ENCODE results near the gene PLXDC2.
A peak's percentile ranks its signal among the peaks of the same experiment; 100 is the strongest.

PLXDC2 gene

DNA sequence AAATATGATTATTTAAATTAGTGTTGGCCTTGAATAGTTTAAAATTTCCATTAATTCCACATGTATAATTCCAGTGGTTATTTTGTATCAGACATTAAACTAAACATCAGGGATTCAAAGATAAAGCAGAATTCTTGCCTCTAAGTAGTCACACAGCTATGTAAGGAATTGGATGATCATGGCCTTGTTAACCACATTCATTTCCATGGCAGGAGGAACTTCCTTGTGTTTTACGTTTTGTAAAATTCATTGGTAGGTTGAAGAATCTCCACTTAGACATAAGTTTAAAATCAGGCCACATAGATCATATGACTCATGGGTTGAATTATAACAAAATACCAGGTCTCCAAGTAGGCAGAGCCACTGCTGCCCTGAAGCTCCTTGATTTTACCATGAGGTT, 289.7 kb downstream of the PLXDC2 start:
- DNase-seq (ENCODE audit: low spot score): peak; percentile 80
- FAIRE-seq: peak; percentile 96

DNA sequence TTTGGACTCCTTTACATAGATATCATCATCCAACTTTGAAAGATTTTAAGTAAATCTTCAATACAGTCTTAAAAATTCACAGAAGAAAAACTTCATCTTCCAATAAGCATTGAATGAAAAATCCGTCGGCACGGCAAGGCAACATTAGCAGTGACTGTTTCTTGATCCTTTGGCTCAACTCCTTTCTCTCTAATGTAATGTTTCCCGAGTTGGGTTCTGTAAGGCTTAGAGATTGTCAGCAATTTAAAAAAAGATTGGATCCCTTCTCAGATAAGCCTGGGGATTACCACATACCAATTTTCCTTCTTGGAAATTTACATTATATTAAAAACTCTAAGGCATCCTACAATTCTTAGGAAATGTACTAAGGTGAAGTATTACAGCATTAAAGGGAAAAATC, 291.8 kb downstream of the PLXDC2 start:
- FAIRE-seq (no peak), DNase-seq (ENCODE audit: low spot score) (no peak)

DNA sequence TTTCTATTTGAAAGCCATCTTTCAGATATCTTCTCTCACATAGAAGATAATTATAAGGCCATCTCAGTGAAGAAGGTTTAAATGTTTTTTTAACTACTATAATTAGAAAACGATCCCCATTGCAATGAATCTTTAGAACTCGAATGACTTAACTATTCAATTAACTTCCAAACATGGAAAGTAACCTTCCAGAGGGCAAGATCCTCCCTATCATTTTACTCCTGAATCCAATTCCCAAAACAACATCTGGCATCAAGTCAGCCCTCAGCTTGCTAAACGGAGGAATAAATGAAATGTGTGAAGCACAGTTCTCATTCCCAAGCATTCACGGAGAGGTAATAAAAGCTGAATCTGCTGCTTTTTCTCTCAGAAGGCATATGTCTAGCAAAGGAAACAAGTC, 293.4 kb downstream of the PLXDC2 start:
- FAIRE-seq (no peak), DNase-seq (ENCODE audit: low spot score) (no peak)

DNA sequence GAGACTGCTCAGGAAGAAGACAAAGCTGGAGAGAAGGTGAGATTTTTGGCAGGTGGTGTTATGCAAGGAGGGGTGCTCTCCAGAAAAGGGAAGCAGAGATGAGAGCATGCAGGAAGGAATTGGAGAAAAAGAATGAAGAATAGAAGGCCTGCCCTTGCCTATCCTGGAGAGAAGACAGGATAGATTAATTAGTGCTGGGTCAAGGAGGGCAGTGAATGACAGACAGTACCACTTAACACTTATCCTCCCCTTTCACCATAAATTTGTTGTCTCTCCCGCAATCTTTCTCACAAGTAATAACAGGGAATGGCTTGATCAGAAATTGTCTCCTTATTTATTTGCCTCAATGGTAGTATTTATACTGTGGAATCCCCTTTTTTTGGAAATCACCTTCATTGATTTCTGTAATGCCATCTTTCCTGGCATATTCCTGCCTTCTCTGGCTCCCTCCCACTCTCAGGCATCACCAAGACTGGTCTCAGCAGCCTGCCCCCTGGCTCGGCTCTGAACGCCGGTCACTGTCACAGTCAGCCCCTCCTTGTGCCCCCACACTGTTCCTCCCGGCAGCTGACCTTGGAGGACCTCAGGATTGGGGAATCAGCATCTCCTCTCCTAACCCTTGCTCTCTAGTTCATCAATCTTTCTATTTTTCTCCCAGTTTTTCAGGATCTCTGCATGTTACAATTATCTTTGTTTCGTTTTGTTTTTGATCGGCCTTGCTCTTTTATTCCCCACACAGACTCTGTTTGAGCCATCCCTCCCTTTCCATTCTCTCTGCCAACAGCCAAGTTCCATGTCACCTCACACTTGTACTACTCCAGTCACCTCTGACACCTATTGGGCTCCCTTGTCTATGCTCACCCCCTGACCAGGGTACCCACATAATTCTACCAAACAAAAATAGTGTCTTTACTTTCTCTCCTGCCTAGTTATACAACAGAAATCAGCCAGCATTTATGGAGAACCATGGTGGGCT, 294.2 kb downstream of the PLXDC2 start:
- DNase-seq (ENCODE audit: low spot score): no peak
- no peak for FAIRE-seq

DNA sequence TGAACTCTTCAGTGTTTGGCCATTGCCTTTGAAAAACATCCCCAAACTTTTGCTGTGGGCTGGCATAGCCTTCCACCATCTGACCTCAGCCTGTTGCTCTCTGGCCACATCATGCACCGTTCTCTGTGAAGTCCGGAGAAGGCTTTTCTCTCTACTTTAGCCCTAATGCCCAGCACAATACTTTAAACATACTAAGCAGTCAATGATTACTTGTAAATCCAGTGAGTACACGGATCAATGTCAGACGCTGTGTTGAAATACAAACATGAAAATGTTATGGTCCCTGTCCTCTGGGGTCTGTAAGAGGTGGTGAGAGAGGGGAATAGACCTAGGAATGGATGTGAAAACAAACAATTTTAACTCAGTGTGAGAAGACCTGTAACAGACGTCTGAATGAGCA, 297.9 kb downstream of the PLXDC2 start:
- FAIRE-seq (no peak), DNase-seq (ENCODE audit: low spot score) (no peak)

DNA sequence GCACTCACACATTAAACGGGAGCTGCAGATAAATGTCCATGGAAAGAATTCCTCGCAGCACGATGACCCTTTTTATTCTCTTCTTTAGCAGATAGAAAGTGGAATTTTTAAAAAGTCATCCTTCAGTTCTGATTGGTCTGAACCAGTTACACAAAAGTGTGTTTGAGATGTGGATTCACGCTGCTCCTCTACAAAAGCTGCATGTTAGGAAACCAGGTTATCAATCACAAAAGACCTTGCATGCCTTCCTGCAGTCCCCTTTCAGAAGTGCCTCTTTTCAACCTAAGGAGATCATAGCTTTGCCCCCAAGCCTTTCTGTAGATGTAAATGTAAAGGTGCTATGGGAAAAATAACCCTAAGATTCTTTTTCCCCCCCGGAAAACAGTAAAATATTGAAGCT, 299.7 kb downstream of the PLXDC2 start:
- DNase-seq (ENCODE audit: low spot score) (no peak), FAIRE-seq (no peak)

DNA sequence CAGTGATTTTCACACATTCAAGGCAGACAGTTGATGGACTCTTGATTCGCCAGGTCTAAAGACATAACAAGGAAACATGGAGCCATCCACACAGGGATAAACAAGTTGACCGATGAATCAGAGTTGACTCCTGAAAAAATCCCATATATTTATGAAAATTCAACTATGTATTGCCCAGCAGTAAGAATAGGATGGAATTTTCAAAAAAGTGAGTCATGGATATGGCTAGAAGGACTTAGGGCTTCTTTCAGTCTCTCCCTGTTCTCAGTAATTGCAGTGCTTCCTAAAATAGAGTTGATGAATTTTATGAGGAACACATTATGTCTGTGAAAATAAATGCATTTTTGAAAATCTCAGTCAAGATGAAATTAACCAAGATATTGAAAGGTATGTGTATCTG, 301.2 kb downstream of the PLXDC2 start:
- DNase-seq (ENCODE audit: low spot score): no peak
- no peak for FAIRE-seq

DNA sequence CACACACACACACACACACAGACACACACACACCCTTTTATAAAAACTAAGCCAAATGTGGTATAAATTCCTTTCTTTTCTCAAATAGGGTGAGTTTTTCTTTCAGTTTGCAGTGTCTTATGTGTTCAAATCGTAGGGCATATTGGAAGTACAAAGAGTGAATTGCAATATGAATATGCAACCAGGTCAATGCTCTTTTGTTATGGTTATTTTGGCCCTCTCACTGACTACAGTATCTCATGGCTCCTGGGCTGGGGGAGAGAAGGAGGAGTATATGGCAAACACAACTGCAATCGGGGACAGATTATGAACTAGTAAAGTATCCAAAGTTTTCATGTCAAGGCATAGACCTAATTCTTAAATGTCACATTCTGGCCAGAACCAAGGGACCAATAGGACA, 301.9 kb downstream of the PLXDC2 start:
- FAIRE-seq (no peak), DNase-seq (ENCODE audit: low spot score) (no peak)

DNA sequence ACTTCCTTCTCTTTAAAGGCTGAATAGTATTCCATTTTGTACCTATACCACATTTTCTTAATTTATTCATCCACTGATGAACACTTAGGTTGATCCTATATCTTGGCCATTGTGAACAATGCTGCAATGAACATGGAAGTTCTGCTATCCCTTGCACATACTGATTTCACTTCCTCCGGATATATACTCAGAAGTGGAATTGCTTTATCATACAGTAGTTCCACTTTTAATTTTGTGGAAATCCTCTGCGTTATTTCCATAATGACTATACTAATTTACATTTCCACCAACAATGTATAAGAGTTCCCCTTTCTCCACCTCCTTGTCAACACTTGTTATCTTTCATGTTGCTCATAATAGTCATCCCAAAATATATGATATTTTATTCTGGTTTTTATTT, 312.6 kb downstream of the PLXDC2 start:
- no peak for FAIRE-seq
- DNase-seq (ENCODE audit: low spot score): no peak

DNA sequence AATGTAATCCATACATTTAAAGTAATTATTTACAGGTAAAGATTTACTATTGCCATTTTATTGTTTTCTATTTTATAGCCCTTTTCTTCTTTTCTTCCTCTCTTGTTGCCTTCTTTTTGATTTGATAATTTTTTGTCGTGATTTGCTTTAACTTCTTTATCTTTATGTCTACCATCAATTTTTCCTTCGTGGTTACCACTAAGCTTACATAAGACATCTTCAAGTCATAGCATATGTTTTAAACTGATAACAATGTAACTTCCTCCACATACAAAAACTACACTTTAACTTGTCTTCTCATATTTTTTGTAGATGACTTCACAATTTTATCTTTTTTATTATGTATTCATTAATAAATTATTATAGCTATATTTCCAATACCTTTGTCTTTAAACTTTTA, 316.6 kb downstream of the PLXDC2 start:
- FAIRE-seq (no peak), DNase-seq (ENCODE audit: low spot score) (no peak)

DNA sequence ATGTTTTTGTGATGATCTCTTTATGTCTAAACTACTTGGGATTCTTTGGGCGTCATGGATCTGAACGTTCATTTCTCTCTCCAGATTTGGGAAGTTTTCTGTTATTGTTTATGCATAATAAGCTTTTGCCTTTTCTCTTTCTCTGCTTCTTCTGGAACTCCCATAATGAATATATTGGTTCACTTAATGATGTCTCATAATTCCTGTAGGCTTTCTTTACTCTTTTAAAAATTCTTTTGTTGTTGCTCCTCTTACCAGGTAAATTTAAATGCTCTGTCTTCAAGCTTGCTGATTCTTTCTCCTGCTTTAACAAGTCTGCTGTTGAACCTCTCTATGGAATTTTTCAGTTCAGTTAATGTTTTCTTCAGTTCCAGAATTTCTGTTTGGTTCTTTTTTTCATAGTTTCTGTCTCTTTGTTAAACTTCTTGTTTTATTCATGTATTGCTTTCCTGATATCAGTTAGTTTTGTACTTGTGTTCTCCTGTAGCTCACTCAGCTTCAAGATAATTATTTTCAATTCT, 317.5 kb downstream of the PLXDC2 start:
- DNase-seq (ENCODE audit: low spot score) (no peak), FAIRE-seq (no peak)

DNA sequence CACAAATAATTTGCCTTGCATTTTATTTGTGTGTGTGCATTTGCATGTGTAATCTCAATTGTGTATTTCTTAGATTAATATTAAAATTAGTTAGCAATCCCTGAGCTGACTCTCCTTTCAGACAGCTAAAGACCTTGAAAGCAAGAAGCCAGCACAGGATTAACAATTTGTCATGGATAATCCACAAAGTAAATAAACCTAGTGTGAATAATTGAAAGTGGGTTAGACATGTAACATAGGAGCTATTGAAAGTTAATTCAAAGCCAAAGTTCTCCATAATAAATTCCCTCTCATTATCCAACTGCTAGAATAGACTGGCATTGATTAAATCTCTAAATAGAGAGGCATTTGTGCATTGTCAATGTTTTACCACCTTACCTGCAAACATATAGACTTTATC, 326.1 kb downstream of the PLXDC2 start:
- FAIRE-seq (no peak), DNase-seq (ENCODE audit: low spot score) (no peak)

DNA sequence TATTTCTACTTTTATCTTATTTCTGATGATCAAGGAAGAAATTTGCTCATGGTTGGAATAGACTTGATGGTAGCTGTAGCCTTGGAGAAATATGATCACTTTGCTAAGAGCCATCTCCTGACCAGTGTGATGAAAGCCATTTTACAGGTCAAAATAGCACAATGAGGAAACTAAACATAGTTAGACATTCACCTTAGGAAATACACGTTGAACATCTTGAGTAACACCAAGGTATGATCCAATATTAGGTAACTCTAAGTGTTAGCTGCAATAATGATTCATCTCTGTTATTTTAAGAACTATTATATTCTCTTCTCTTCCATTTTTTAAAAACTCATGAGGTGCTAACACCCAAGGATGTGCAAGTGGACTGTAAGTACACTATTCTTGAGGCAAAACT, 328.0 kb downstream of the PLXDC2 start:
- FAIRE-seq: no peak

DNA sequence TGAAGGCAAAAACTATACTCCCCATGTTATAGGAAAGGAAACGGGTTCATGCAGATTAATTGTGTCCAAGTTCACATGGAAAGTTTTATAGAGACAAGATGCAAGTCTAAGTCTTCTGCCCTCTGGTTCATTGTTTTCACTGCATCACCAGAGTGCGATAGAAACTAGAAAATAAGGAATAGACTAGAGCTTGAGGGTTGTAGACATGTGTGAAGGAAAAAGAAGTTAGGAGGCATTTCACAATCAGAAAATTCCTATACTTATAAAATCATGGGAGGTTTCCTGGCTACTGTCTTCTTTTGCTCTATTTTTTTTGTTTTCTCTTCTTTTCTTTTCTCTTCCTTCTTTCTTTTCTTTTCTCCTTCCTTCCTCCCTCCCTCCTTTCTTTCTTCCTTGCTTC, 329.8 kb downstream of the PLXDC2 start:
- FAIRE-seq (no peak), DNase-seq (ENCODE audit: low spot score) (no peak)

More for the DNA sequence above, 328.0 kb downstream of the PLXDC2 start:
- no peak for DNase-seq (ENCODE audit: low spot score)

DNA sequence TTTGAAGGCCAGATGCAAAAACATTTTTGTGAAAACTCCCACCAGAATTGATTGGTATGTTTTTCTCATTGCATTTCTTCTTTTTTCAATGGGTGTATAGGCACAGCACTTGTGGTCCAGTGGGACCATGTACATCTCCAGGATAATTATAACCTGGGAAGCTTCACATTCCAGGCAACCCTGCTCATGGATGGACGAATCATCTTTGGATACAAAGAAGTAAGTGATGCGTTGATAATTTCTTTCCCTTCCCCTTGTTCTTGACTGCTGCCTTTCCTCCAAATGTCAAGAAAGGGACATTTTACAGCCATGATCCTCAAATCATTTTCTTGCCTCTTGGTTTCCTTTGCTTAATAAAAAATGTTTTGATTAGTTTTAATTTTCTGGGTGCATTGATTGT, 331.5 kb downstream of the PLXDC2 start:
- DNase-seq (ENCODE audit: low spot score) (peak; percentile 26), FAIRE-seq (no peak)

DNA sequence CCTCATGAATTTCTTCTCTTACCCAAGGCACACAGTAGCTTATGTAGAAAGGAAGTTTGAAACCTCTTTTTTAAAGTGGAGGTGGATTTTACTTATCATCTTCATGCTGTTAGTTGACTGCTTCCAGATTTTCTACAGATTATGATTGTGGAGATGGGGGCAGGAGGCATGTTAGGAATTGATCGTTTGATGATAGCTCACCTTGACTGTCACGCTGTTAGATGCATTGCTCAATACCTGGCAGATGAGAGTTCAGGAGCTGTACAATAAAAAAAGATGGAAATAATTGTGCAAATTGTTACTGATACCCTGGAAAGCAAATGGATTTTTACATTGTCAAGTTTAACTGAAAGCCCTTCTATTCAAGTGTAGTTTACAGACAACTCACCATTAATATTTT, 340.3 kb downstream of the PLXDC2 start:
- DNase-seq (ENCODE audit: low spot score) (no peak), FAIRE-seq (no peak)

DNA sequence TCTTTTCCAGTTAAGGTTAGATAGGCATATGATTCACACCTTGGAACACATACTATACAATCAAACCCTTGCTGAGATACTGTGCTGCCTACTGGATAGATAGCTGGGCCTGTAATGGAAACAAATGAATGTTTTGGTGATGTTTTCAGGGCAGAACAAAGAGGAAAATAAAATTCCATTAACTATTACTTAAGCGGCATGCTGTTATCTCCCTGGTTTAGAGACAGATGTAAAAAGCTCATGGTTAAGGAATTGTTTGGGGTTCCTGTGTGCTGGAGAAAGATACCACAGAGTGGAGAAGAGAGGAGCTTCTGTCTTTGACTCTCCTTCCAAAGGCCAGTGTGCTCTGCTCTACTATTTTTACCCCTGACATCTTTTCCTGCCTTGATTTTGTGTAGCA, 341.1 kb downstream of the PLXDC2 start:
- no peak for FAIRE-seq
- DNase-seq (ENCODE audit: low spot score): no peak

DNA sequence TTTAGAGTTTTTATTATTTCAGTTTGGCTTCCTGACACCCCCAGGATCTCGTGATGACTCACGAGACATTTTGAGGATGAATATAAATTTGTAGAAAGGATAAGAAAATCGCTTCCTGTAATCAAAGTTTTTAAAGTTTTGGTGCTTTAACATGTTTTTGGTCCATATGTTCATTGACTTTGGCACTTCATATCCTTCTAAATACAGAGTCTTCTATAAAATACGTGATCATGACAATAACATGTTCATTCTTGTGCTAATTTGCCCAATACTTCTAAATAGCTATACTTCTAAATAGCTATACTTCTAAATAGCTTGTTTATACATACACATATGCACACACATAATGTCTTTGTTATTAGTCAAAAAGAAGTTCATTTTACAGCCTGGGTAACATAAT, 341.9 kb downstream of the PLXDC2 start:
- FAIRE-seq: no peak

DNA sequence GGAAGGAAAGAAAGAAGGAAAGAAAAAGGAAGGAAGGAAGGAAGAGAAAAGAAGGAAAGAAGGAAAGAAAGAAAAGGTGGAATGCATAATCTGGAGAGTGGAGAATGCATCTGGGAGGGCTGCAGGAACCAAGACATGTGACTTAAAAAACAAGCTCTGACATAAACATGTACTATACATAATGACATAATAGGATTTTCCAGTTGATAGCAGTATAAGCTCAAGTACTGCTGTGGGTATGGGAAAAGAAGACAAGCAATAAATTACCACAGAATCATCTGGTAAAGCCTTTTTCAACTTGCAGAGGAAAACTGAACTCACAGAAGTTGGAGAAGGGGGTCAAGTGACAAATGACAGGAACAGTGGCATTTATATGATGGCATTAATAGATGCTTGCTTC, 345.9 kb downstream of the PLXDC2 start:
- DNase-seq (ENCODE audit: low spot score) (no peak), FAIRE-seq (no peak)

More for the DNA sequence above, 341.9 kb downstream of the PLXDC2 start:
- no peak for DNase-seq (ENCODE audit: low spot score)

DNA sequence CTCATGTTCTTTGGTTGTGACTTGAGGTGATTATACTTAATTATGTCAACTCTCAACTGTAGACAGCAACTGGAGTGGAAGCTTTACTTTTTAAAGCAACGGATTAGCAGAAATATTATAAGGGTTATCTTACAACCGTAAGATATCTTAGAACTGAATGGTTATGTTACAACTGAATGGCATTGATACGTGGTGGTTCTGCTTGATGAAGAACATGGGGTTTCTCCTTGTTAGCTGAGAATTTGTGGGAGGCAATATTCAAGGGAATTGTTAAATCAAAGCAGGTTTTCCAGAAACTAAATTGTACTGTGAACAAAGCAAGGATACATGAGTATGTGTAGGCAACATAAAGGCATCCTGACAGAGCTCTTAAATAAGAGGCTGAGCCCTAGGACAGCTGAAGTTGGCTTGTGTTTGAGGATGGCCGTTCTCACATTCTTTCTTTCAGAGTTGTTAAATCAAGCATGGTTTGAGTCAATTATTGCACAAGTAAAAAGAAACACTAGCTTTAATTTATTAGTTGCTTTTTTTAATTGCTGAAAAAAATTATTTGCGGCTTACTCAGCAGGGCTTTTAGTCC, 350.0 kb downstream of the PLXDC2 start:
- FAIRE-seq (no peak), DNase-seq (ENCODE audit: low spot score) (no peak)

DNA sequence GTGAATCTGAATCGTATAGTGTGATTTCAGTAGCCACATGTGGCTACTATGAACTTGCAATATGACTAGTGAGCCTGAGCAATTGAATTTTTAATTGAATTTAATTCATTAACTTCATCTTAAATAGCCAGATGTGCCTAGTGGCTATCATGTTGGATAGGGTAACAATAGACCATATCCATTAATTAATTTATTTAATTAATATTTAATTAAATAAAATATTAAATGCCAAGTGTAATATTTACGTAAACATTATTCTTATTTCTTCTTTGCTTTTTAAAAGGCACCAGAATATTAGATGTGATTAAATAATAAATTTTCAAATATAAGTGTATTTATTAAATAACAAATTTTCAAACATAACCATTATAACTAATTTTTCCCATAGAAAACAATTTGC, 354.4 kb downstream of the PLXDC2 start:
- DNase-seq (ENCODE audit: low spot score): no peak
- FAIRE-seq: peak; percentile 48

DNA sequence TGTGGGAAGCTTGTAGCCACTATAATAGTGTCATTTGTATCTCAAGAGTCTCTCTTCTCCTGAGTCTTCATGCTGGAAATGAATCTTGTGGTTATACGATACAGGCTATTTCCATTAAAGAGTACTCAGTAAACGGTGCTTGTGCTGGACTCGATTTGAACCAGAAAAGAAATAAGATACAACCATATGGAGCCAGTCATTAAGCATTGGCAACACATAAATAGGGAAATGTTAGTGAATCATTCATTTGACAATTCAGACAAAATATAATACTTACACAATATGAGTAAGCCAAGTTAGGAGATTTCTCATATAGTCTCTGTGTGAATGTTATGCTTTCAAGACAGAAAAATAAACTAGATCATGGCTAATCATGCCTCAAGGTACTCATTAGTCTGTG, 356.8 kb downstream of the PLXDC2 start:
- DNase-seq (ENCODE audit: low spot score) (no peak), FAIRE-seq (no peak)

DNA sequence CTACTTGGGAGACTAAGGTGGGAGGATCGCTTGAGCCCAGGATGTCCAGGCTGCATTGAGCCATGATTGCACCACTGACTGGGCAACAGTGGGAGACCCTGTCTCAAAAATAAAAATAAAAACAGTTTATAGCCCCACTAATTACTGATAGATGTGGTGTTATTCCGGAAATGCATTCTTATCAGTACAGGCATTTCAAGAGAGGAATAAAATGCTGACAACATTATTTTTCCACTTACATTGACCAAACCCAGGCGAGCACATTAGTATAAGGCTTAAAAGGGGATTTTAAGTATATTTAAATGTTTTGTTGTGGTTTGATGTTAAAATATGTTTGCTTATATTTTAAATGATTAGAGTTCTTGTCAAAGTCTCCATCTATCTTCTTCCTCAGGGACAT, 359.5 kb downstream of the PLXDC2 start:
- FAIRE-seq (no peak), DNase-seq (ENCODE audit: low spot score) (no peak)
